ENCODE measurements around the gene CYB561A3. TPM values are rescaled to one million over a fixed set of nuclear protein-coding genes. Genes with fewer than 3 reads are reported as not detected.

Gene CYB561A3
- total RNA-seq, 4 donors from 2014 or later: 68.1 to 157 (median 93.6) TPM

- intact Hi-C loops (cut with DNase I; ENCODE audit: low total_unique reads): no loop called here
- Histone ChIP-seq H3K27me3 (no peaks in the 10 kb centered on the region), H3K4me3 (no peak overlapping the region), H3K27ac (no peak overlapping the region), H3K9me3 (no peaks in the 10 kb centered on the region), H3K36me3 (no peaks in the 10 kb centered on the region), H3K4me1 (peaks cover 0 to 14% (median 7%) of the 10 kb centered on the region in 4 donors)
- TF ChIP-seq POLR2AphosphoS5 (IDR thresholded peaks at IDR 0.05): no peak
- TF ChIP-seq EP300 (IDR thresholded peaks at IDR 0.05; ENCODE audit: low read depth): no peak
- no peak for TF ChIP-seq POLR2A (IDR thresholded peaks at IDR 0.05)
- TF ChIP-seq CTCF (IDR thresholded peaks at IDR 0.05): no peak
- in situ Hi-C loops (cut with MboI; ENCODE audit: low pct_ligation_motif_present in 1 of 4, low pct_unique_long_range_greater_than_20kb in 1 of 4, low sequenced_read_pairs in 3 of 4): loop anchor here in 1 of 4 donors (25.0 kb wide), 1 partner anchor 505 kb away; the partner anchor contains the start of gene CCDC86
- DNase-seq: no peak
- 90 to 93% methylated on average over 5 to 20 of the region's 20 CpGs for WGBS, 2 donors (ENCODE audit: low coverage in 1 of 2)
Observed at GRCh38 chr11:61342207-61342803, 19.4 kb downstream of the CYB561A3 start.

GRCh38 chr11:61341706-61342105 lies 20.0 kb downstream of the CYB561A3 start:
- H3K4me1 ChIP-seq: peaks cover 0 to 10% (median 4%) of the 10 kb centered on the region in 4 donors
- WGBS, 2 donors (ENCODE audit: low coverage in 1 of 2): 100% methylated on average over 4 of the region's 4 CpGs; no CpG with 5 or more reads in 1 of the 2 donors
- no peaks in the 10 kb centered on the region for H3K27me3 ChIP-seq
- intact Hi-C loops (cut with DNase I; ENCODE audit: low total_unique reads): no loop called here
- TF ChIP-seq CTCF (IDR thresholded peaks at IDR 0.05) (no peak), EP300 (IDR thresholded peaks at IDR 0.05; ENCODE audit: low read depth) (no peak), POLR2AphosphoS5 (IDR thresholded peaks at IDR 0.05) (no peak), POLR2A (IDR thresholded peaks at IDR 0.05) (no peak)
- H3K36me3 ChIP-seq: no peaks in the 10 kb centered on the region
- no peak overlapping the region for H3K27ac ChIP-seq
- H3K4me3 ChIP-seq: no peak overlapping the region
- in situ Hi-C loops (cut with MboI; ENCODE audit: low pct_ligation_motif_present in 1 of 4, low pct_unique_long_range_greater_than_20kb in 1 of 4, low sequenced_read_pairs in 3 of 4): loop anchor here in 1 of 4 donors (25.0 kb wide), 1 partner anchor 504 kb away; the partner anchor contains the start of gene CCDC86
- H3K9me3 ChIP-seq: no peaks in the 10 kb centered on the region
- DNase-seq: no peak

GRCh38 chr11:61340979-61341378 lies 20.7 kb downstream of the CYB561A3 start:
- peaks cover 0 to 8% (median 3%) of the 10 kb centered on the region in 4 donors for H3K4me1 ChIP-seq
- intact Hi-C loops (cut with DNase I; ENCODE audit: low total_unique reads) (no loop called here), in situ Hi-C loops (cut with MboI; ENCODE audit: low pct_ligation_motif_present in 1 of 4, low pct_unique_long_range_greater_than_20kb in 1 of 4, low sequenced_read_pairs in 3 of 4) (loop anchor here in 1 of 4 donors (25.0 kb wide), 1 partner anchor 504 kb away; the partner anchor contains the start of gene CCDC86)
- 100% methylated on average over 2 of the region's 2 CpGs for WGBS, 2 donors (ENCODE audit: low coverage in 1 of 2)
- H3K4me3 ChIP-seq: no peak overlapping the region
- H3K36me3 ChIP-seq: no peaks in the 10 kb centered on the region
- no peak for TF ChIP-seq CTCF (IDR thresholded peaks at IDR 0.05)
- TF ChIP-seq EP300 (IDR thresholded peaks at IDR 0.05; ENCODE audit: low read depth): no peak
- TF ChIP-seq POLR2AphosphoS5 (IDR thresholded peaks at IDR 0.05): no peak
- no peak for TF ChIP-seq POLR2A (IDR thresholded peaks at IDR 0.05)
- H3K27me3 ChIP-seq: no peaks in the 10 kb centered on the region
- H3K27ac ChIP-seq: no peak overlapping the region
- no peak for DNase-seq
- H3K9me3 ChIP-seq: no peaks in the 10 kb centered on the region

GRCh38 chr11:61339490-61339878 lies 22.2 kb downstream of the CYB561A3 start:
- H3K9me3 ChIP-seq: no peaks in the 10 kb centered on the region
- H3K4me1 ChIP-seq: peaks cover 0 to 13% (median 4%) of the 10 kb centered on the region in 4 donors
- no peaks in the 10 kb centered on the region for H3K27me3 ChIP-seq
- in situ Hi-C loops (cut with MboI; ENCODE audit: low pct_ligation_motif_present in 1 of 4, low pct_unique_long_range_greater_than_20kb in 1 of 4, low sequenced_read_pairs in 3 of 4): loop anchor here (5.0 to 25.0 kb wide), 3 partner anchors 45 to 502 kb away; partner anchors contain the start of gene CCDC86 (in 1 of the 4)
- H3K27ac ChIP-seq: no peak overlapping the region
- DNase-seq: no peak
- WGBS, 2 donors (ENCODE audit: low coverage in 1 of 2): 79 to 92% methylated on average over 4 of the region's 4 CpGs
- H3K36me3 ChIP-seq: no peaks in the 10 kb centered on the region
- intact Hi-C loops (cut with DNase I; ENCODE audit: low total_unique reads): no loop called here
- no peak for TF ChIP-seq CTCF (IDR thresholded peaks at IDR 0.05)
- TF ChIP-seq EP300 (IDR thresholded peaks at IDR 0.05; ENCODE audit: low read depth): no peak
- TF ChIP-seq POLR2A (IDR thresholded peaks at IDR 0.05): no peak
- TF ChIP-seq POLR2AphosphoS5 (IDR thresholded peaks at IDR 0.05): no peak
- no peak overlapping the region for H3K4me3 ChIP-seq
